ENCODE data around the gene UNC45A.

Gene UNC45A

GRCh38 chr15:90912770-90913075 is 22.4 kb upstream of the UNC45A start:
- no peak for TF ChIP-seq CTCF (IDR thresholded peaks at IDR 0.05; ENCODE audit: borderline replicate concordance, control extremely low read depth, extremely low read depth, insufficient read depth, missing control alignments)
- no peak for DNase-seq (ENCODE audit: low spot score)
- in situ Hi-C loops (cut with MboI; ENCODE audit: low sequenced_read_pairs, unreplicated experiment), result no loop called here

GRCh38 chr15:90913398-90913944 is 21.6 kb upstream of the UNC45A start:
- no peak for TF ChIP-seq CTCF (IDR thresholded peaks at IDR 0.05; ENCODE audit: borderline replicate concordance, control extremely low read depth, extremely low read depth, insufficient read depth, missing control alignments)
- no peak for DNase-seq (ENCODE audit: low spot score)
- in situ Hi-C loops (cut with MboI; ENCODE audit: low sequenced_read_pairs, unreplicated experiment), result no loop called here

GRCh38 chr15:90914305-90915080 is 20.6 kb upstream of the UNC45A start:
- in situ Hi-C loops (cut with MboI; ENCODE audit: low sequenced_read_pairs, unreplicated experiment), result no loop called here

GRCh38 chr15:90915216-90915807 is 19.8 kb upstream of the UNC45A start:
- TF ChIP-seq CTCF (IDR thresholded peaks at IDR 0.05; ENCODE audit: borderline replicate concordance, control extremely low read depth, extremely low read depth, insufficient read depth, missing control alignments), result no peak
- DNase-seq (ENCODE audit: low spot score), result no peak
- in situ Hi-C loops (cut with MboI; ENCODE audit: low sequenced_read_pairs, unreplicated experiment), result no loop called here

More at GRCh38 chr15:90914305-90915080, 20.6 kb upstream of the UNC45A start:
- TF ChIP-seq CTCF (IDR thresholded peaks at IDR 0.05; ENCODE audit: borderline replicate concordance, control extremely low read depth, extremely low read depth, insufficient read depth, missing control alignments), result no peak
- DNase-seq (ENCODE audit: low spot score), result no peak

- no peak for DNase-seq (ENCODE audit: low spot score)
- in situ Hi-C loops (cut with MboI; ENCODE audit: low sequenced_read_pairs, unreplicated experiment), result no loop called here
- no peak for TF ChIP-seq CTCF (IDR thresholded peaks at IDR 0.05; ENCODE audit: borderline replicate concordance, control extremely low read depth, extremely low read depth, insufficient read depth, missing control alignments)
Measured at GRCh38 chr15:90915808-90916440, 19.2 kb upstream of the UNC45A start.

- DNase-seq (ENCODE audit: low spot score), result no peak
- in situ Hi-C loops (cut with MboI; ENCODE audit: low sequenced_read_pairs, unreplicated experiment), result no loop called here
- no peak for TF ChIP-seq CTCF (IDR thresholded peaks at IDR 0.05; ENCODE audit: borderline replicate concordance, control extremely low read depth, extremely low read depth, insufficient read depth, missing control alignments)
Measured at GRCh38 chr15:90916461-90916860, 18.6 kb upstream of the UNC45A start.
